Measurements from ENCODE around the gene HDGFL2. TPM values are rescaled to one million over a fixed set of nuclear protein-coding genes. Genes with fewer than 3 reads are reported as not detected.

The HDGFL2 gene
- total and polyA plus RNA-seq, 4 donors = 36.5 to 47.0 (median 38.8) TPM

- Histone ChIP-seq H3K9ac (ENCODE audit: insufficient read depth in 1 of 2, low read length in 2 of 2) (no peak overlapping the region), H3K4me1 (ENCODE audit: control insufficient read depth in 5 of 5, insufficient read depth in 5 of 5, low read length in 5 of 5) (no peaks in the 10 kb centered on the region), H3K27me3 (ENCODE audit: control insufficient read depth in 3 of 3, insufficient read depth in 3 of 3, low read length in 2 of 3) (no peaks in the 10 kb centered on the region), H3K36me3 (ENCODE audit: control insufficient read depth in 4 of 4, insufficient read depth in 4 of 4, low read length in 4 of 4) (peaks cover 0 to 46% (median 6%) of the 10 kb centered on the region in 4 donors), H3K9me3 (ENCODE audit: control insufficient read depth in 4 of 4, insufficient read depth in 3 of 4, low read length in 3 of 4) (no peaks in the 10 kb centered on the region), H3K27ac (ENCODE audit: low read depth in 1 of 2, low read length in 1 of 2) (no peak overlapping the region), H3K4me3 (no peak overlapping the region)
- WGBS, 2 donors = 78 to 82% methylated on average over 15 of the region's 15 CpGs
- TF ChIP-seq, protein P1, sequence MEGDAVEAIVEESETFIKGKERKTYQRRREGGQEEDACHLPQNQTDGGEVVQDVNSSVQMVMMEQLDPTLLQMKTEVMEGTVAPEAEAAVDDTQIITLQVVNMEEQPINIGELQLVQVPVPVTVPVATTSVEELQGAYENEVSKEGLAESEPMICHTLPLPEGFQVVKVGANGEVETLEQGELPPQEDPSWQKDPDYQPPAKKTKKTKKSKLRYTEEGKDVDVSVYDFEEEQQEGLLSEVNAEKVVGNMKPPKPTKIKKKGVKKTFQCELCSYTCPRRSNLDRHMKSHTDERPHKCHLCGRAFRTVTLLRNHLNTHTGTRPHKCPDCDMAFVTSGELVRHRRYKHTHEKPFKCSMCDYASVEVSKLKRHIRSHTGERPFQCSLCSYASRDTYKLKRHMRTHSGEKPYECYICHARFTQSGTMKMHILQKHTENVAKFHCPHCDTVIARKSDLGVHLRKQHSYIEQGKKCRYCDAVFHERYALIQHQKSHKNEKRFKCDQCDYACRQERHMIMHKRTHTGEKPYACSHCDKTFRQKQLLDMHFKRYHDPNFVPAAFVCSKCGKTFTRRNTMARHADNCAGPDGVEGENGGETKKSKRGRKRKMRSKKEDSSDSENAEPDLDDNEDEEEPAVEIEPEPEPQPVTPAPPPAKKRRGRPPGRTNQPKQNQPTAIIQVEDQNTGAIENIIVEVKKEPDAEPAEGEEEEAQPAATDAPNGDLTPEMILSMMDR (IDR thresholded peaks at IDR 0.05; ENCODE audit: control extremely low read depth, extremely low read depth) = no peak
- DNase-seq (no peak), ATAC-seq (ENCODE audit: insufficient read depth, low FRiP score) (no peak)
Observed at GRCh38 chr19:4504891-4505569, 32.9 kb downstream of the HDGFL2 start.

GRCh38 chr19:4505570-4506448 lies 33.7 kb downstream of the HDGFL2 start:
- H3K27ac ChIP-seq (ENCODE audit: low read depth in 1 of 2, low read length in 1 of 2) = no peak overlapping the region
- TF ChIP-seq, protein P1 (IDR thresholded peaks at IDR 0.05; ENCODE audit: control extremely low read depth, extremely low read depth) = no peak
- WGBS, 2 donors = 95 to 96% methylated on average over 34 of the region's 34 CpGs
- no peaks in the 10 kb centered on the region for H3K4me1 ChIP-seq (ENCODE audit: control insufficient read depth in 5 of 5, insufficient read depth in 5 of 5, low read length in 5 of 5)
- no peaks in the 10 kb centered on the region for H3K9me3 ChIP-seq (ENCODE audit: control insufficient read depth in 4 of 4, insufficient read depth in 3 of 4, low read length in 3 of 4)
- H3K27me3 ChIP-seq (ENCODE audit: control insufficient read depth in 3 of 3, insufficient read depth in 3 of 3, low read length in 2 of 3) = no peaks in the 10 kb centered on the region
- DNase-seq (no peak), ATAC-seq (ENCODE audit: insufficient read depth, low FRiP score) (no peak)
- peaks cover 0 to 43% (median 4%) of the 10 kb centered on the region in 4 donors for H3K36me3 ChIP-seq (ENCODE audit: control insufficient read depth in 4 of 4, insufficient read depth in 4 of 4, low read length in 4 of 4)
- no peak overlapping the region for H3K4me3 ChIP-seq
- H3K9ac ChIP-seq (ENCODE audit: insufficient read depth in 1 of 2, low read length in 2 of 2) = no peak overlapping the region

GRCh38 chr19:4506449-4507149 lies 34.5 kb downstream of the HDGFL2 start:
- H3K4me3 ChIP-seq = no peak overlapping the region

More at GRCh38 chr19:4506449-4507149, 34.5 kb downstream of the HDGFL2 start:
- H3K27me3 ChIP-seq (ENCODE audit: control insufficient read depth in 3 of 3, insufficient read depth in 3 of 3, low read length in 2 of 3) = no peaks in the 10 kb centered on the region
- H3K9ac ChIP-seq (ENCODE audit: insufficient read depth in 1 of 2, low read length in 2 of 2) = no peak overlapping the region
- 82 to 85% methylated on average over 17 of the region's 17 CpGs for WGBS, 2 donors
- no peaks in the 10 kb centered on the region for H3K9me3 ChIP-seq (ENCODE audit: control insufficient read depth in 4 of 4, insufficient read depth in 3 of 4, low read length in 3 of 4)
- H3K36me3 ChIP-seq (ENCODE audit: control insufficient read depth in 4 of 4, insufficient read depth in 4 of 4, low read length in 4 of 4) = peaks cover 0 to 35% (median 3%) of the 10 kb centered on the region in 4 donors
- H3K4me1 ChIP-seq (ENCODE audit: control insufficient read depth in 5 of 5, insufficient read depth in 5 of 5, low read length in 5 of 5) = no peaks in the 10 kb centered on the region
- ATAC-seq (ENCODE audit: insufficient read depth, low FRiP score) (no peak), DNase-seq (peak in 2 of 3 donors; percentile 9 to 11)
- H3K27ac ChIP-seq (ENCODE audit: low read depth in 1 of 2, low read length in 1 of 2) = no peak overlapping the region
- TF ChIP-seq, protein P1 (IDR thresholded peaks at IDR 0.05; ENCODE audit: control extremely low read depth, extremely low read depth) = no peak

Measured in lung (tissue), 12 donors.